K562 (cell line): ENCODE data around the gene B4GALNT4. TPM values are rescaled to one million over a fixed set of nuclear protein-coding genes. Genes with fewer than 3 reads are reported as not detected.
"Not testable (repeated sequence)": the region's sequence is repeated elsewhere in the genome, so short reads cannot be mapped to it uniquely, and the experiment has no call there.

Experiments used
- CHD4 ChIP-seq: fragments of 200-600 bp; sonication (generic); IDR thresholded peaks from 3 replicates; pipeline ENCODE4 v1.6.1; 2012; ENCODE audit warnings: low read depth, mild to moderate bottlenecking, mixed read lengths, low read length, inconsistent platforms; ENCODE audit not compliant: insufficient read depth, insufficient replicate concordance, poor library complexity, severe bottlenecking
- CXXC5 ChIP-seq: fragments of 250-450 bp; sonication (Bioruptor Pico); IDR thresholded peaks from 2 replicates; pipeline ENCODE4 v1.8.0; 2022; ENCODE audit warnings: inconsistent platforms, mild to moderate bottlenecking, moderate library complexity
- JUND ChIP-seq, 2 experiments: IDR thresholded peaks; 2 replicates in 1 of 2; 3 replicates in 1 of 2; pipeline ENCODE4 v1.6.1; 2011; ENCODE audit warnings: borderline replicate concordance in 2 of 2, low read depth in 2 of 2, low read length in 2 of 2, improper control_type of control experiment in 1 of 2, missing biosample characterization in 1 of 2, missing genetic modification characterization in 1 of 2, missing genetic modification reagents in 1 of 2
- MLLT1 ChIP-seq, 2 experiments: fragments of 450-650 bp; IDR thresholded peaks; 2 replicates each; pipeline ENCODE4 v1.6.1; 2016
- NFRKB ChIP-seq: fragments of 450-650 bp; IDR thresholded peaks from 2 replicates; pipeline ENCODE4 v1.6.1; 2016; ENCODE audit warnings: low read depth
- NR2C1 ChIP-seq, 2 experiments: fragments of 450-650 bp; IDR thresholded peaks; 2 replicates each; pipeline ENCODE4 v1.6.1; 2017; ENCODE audit warnings: mild to moderate bottlenecking in 2 of 2, antibody characterized with exemption in 1 of 2, inconsistent platforms in 1 of 2, missing compliant biosample characterization in 1 of 2, missing genetic modification characterization in 1 of 2
- RBFOX2 ChIP-seq: fragments of 200-400 bp; formaldehyde crosslinking; IDR thresholded peaks from 2 replicates; pipeline ENCODE4 v1.6.1; 2017; ENCODE audit warnings: low read depth, mild to moderate bottlenecking, low read length, moderate library complexity
- SMAD4 ChIP-seq: fragments of 250-450 bp; sonication (Bioruptor Pico); conservative IDR thresholded peaks from 2 replicates; pipeline ENCODE4 v1.8.0; 2021; ENCODE audit warnings: inconsistent platforms, mild to moderate bottlenecking, moderate library complexity
- SRF ChIP-seq, 2 experiments: fragments of 250-450, 450-650 bp in 1 of 2; sonication (Bioruptor Pico) in 1 of 2; sonication (generic) in 1 of 2; formaldehyde crosslinking; IDR thresholded peaks; 2 replicates each; pipeline versions ENCODE4 v1.5.0 to v1.5.1; 2020 to 2022; ENCODE audit warnings: mild to moderate bottlenecking in 1 of 2, missing genetic modification reagents in 1 of 2
- ZNF592 ChIP-seq: fragments of 450-650 bp; IDR thresholded peaks from 2 replicates; pipeline ENCODE4 v1.6.1; 2017; ENCODE audit warnings: antibody characterized with exemption, mild to moderate bottlenecking
- polyA plus RNA-seq, 8 experiments: library from polyadenylated mRNA; depleted of rRNA in 4 of 8; stranded (reverse) in 5 of 8; unstranded in 3 of 8; fragments of >200 nt; fragmentation: Nextera tagmentation in 2 of 8; fragmentation: Illumina TruSeq in 1 of 8; extraction: Ambion mirVana in 2 of 8; extraction: Trizol in 1 of 8; gene quantifications; 2 replicates each; pipeline versions ENCODE4 v1.2.1 to v1.2.3, GENCODE V29; 2011 to 2014; ENCODE audit warnings: inconsistent platforms in 1 of 8, missing spikeins in 1 of 8
- total RNA-seq, 7 experiments: library from RNA; depleted of rRNA in 6 of 7; stranded (reverse); fragments of >200 nt in 6 of 7; fragmentation: Illumina TruSeq in 2 of 7; extraction: Trizol in 2 of 7; gene quantifications; 2 replicates each; pipeline versions ENCODE4 v1.2.1 to v1.2.3, GENCODE V29; 2011 to 2021; ENCODE audit warnings: low replicate concordance in 1 of 7
- TF ChIP-seq, protein P1 (sequence below): fragments of 450-650 bp; formaldehyde crosslinking; IDR thresholded peaks from 2 replicates; pipeline ENCODE4 v1.4.0; 2022; ENCODE audit warnings: mild to moderate bottlenecking, moderate library complexity
- TF ChIP-seq, protein P2 (sequence below): fragments of 450-650 bp; formaldehyde crosslinking; IDR thresholded peaks from 2 replicates; pipeline ENCODE4 v1.4.0; 2022; ENCODE audit warnings: missing genetic modification characterization

B4GALNT4 gene
- total and polyA plus RNA-seq, 9 of the 15 experiments (the other 6 are each of a cell fraction or from before 2014, with no cell fraction given), result 0.20 to 37.1 (median 10.8) TPM; not detected in 1

GRCh38 chr11:349270-349954 lies 19.9 kb upstream of the B4GALNT4 start (continued):
- TF ChIP-seq MLLT1 (IDR thresholded peaks at IDR 0.05) (peak in 1 of 2 experiments; percentile 43; a peak in 1 of 4 replicates), SMAD4 (peak; percentile 60), NR2C1 (IDR thresholded peaks at IDR 0.05) (peak; percentile 36; the same call in 1 of the 2 replicates), ZNF592 (peak; percentile 39), NFRKB (0 out of 2 replicates have a peak, but pooled peaks have one; percentile 47), CXXC5 (CRISPR knock-in tag) (peak; percentile 40; the same call in 1 of the 2 replicates), JUND (tag; IDR thresholded peaks at IDR 0.05; ENCODE audit: borderline replicate concordance, low read depth, low read length) (peak; percentile 55; the same call in 1 of the 3 replicates), CHD4 (peak; percentile 62), RBFOX2 (0 out of 2 replicates have a peak, but pooled peaks have one; percentile 26), SRF (CRISPR knock-in tag; IDR thresholded peaks at IDR 0.05) (0 out of 4 replicates have a peak, but pooled peaks of 1 of the 2 experiments have one; percentile 13)
- TF ChIP-seq, protein P1, sequence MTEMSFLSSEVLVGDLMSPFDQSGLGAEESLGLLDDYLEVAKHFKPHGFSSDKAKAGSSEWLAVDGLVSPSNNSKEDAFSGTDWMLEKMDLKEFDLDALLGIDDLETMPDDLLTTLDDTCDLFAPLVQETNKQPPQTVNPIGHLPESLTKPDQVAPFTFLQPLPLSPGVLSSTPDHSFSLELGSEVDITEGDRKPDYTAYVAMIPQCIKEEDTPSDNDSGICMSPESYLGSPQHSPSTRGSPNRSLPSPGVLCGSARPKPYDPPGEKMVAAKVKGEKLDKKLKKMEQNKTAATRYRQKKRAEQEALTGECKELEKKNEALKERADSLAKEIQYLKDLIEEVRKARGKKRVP (CRISPR knock-in tag), result peak; percentile 26; the same call in 1 of the 2 replicates
- not testable (repeated sequence) for TF ChIP-seq NR2C1 (tag; IDR thresholded peaks at IDR 0.05); JUND (IDR thresholded peaks at IDR 0.05; ENCODE audit: borderline replicate concordance, low read depth, low read length)
- TF ChIP-seq, protein P2, sequence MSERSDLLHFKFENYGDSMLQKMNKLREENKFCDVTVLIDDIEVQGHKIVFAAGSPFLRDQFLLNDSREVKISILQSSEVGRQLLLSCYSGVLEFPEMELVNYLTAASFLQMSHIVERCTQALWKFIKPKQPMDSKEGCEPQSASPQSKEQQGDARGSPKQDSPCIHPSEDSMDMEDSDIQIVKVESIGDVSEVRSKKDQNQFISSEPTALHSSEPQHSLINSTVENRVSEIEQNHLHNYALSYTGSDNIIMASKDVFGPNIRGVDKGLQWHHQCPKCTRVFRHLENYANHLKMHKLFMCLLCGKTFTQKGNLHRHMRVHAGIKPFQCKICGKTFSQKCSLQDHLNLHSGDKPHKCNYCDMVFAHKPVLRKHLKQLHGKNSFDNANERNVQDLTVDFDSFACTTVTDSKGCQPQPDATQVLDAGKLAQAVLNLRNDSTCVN (CRISPR knock-in tag), result 0 out of 2 replicates have a peak, but pooled peaks have one; percentile 36
